ENCODE data around the gene ZSCAN10.
"Not testable (repeated sequence)": the region's sequence is repeated elsewhere in the genome, so short reads cannot be mapped to it uniquely, and the experiment has no call there.

Gene ZSCAN10

GRCh38 chr16:3055734-3056115 is 43.4 kb downstream of the ZSCAN10 start:
- H3K27ac ChIP-seq, result peak overlapping the region in 4 of 21 experiments; percentile 30 to 65 (median 47)
- not testable (repeated sequence) for H3K4me3 ChIP-seq

- Histone ChIP-seq H3K4me3 (no peak overlapping the region), H3K27ac (peak overlapping the region in 6 of 21 experiments; percentile 16 to 65 (median 31))
Measured at GRCh38 chr16:3054965-3055733, 43.9 kb downstream of the ZSCAN10 start.

- H3K4me3 ChIP-seq, result not testable (repeated sequence)
- H3K27ac ChIP-seq, result peak overlapping the region in 1 of 21 experiments; percentile 42
Measured at GRCh38 chr16:3053330-3053710, 45.8 kb downstream of the ZSCAN10 start.

- peak overlapping the region in 1 of 21 experiments; percentile 42 for H3K27ac ChIP-seq
- H3K4me3 ChIP-seq, result not testable (repeated sequence)
Measured at GRCh38 chr16:3052571-3053329, 46.3 kb downstream of the ZSCAN10 start.

- Histone ChIP-seq H3K4me3 (no peak overlapping the region), H3K27ac (peak overlapping the region in 1 of 21 experiments; percentile 22)
Measured at GRCh38 chr16:3051494-3051893, 47.6 kb downstream of the ZSCAN10 start.

GRCh38 chr16:3051009-3051408 is 48.1 kb downstream of the ZSCAN10 start:
- no peak overlapping the region for H3K4me3 ChIP-seq
- peak overlapping the region in 1 of 21 experiments; percentile 22 for H3K27ac ChIP-seq

GRCh38 chr16:3050487-3050886 is 48.6 kb downstream of the ZSCAN10 start:
- H3K4me3 ChIP-seq, result no peak overlapping the region
- H3K27ac ChIP-seq, result peak overlapping the region in 1 of 21 experiments; percentile 1

GRCh38 chr16:3049921-3050481 is 49.1 kb downstream of the ZSCAN10 start:
- Histone ChIP-seq H3K27ac (peak overlapping the region in 1 of 21 experiments; percentile 1), H3K4me3 (no peak overlapping the region)

- peak overlapping the region in 1 of 21 experiments; percentile 33 for H3K27ac ChIP-seq
- H3K4me3 ChIP-seq, result peak overlapping the region in 4 of 7 experiments; percentile 28 to 49 (median 40)
Measured at GRCh38 chr16:3047387-3047720, 51.7 kb downstream of the ZSCAN10 start.

GRCh38 chr16:3046641-3047386 is 52.3 kb downstream of the ZSCAN10 start:
- H3K4me3 ChIP-seq, result peak overlapping the region; percentile 28 to 49 (median 37)
- H3K27ac ChIP-seq, result peak overlapping the region in 13 of 21 experiments; percentile 0 to 78 (median 56)

GRCh38 chr16:3045758-3046640 is 53.1 kb downstream of the ZSCAN10 start, which contains the start of gene MMP25:
Gene MMP25, plus strand, starts transcription at chr16:3046561. Its CDS starts 357 bp downstream, at chr16:3046918.
- peak within 1 kb of the TSS in 16 of 21 experiments; percentile 0 to 78 (median 53) for H3K27ac ChIP-seq

GRCh38 chr16:3044708-3045107 is 54.4 kb downstream of the ZSCAN10 start:
- peak overlapping the region in 1 of 7 experiments; percentile 49 for H3K4me3 ChIP-seq

More at GRCh38 chr16:3045758-3046640, 53.1 kb downstream of the ZSCAN10 start, which contains the start of gene MMP25:
- peak within 1 kb of the TSS; percentile 28 to 49 (median 37) for H3K4me3 ChIP-seq

GRCh38 chr16:3042376-3042775 is 56.7 kb downstream of the ZSCAN10 start:
- no peak overlapping the region for H3K4me3 ChIP-seq
- H3K27ac ChIP-seq, result no peak overlapping the region

More at GRCh38 chr16:3044708-3045107, 54.4 kb downstream of the ZSCAN10 start:
- H3K27ac ChIP-seq, result no peak overlapping the region

GRCh38 chr16:3038896-3039295 is 60.2 kb downstream of the ZSCAN10 start:
- no peak overlapping the region for H3K27ac ChIP-seq

More at GRCh38 chr16:3038896-3039295, 60.2 kb downstream of the ZSCAN10 start:
- H3K4me3 ChIP-seq, result no peak overlapping the region

Measured in skin epidermis (tissue), 12 donors.